ENCODE data around the gene PLXNA2.

PLXNA2 gene

GRCh38 chr1:208137193-208137592, 107.0 kb downstream of the PLXNA2 start:
- no peak for TF ChIP-seq CTCF (IDR thresholded peaks at IDR 0.05; ENCODE audit: low read depth, low read length)
- DNase-seq (ENCODE audit: extremely low read depth, low read depth) = peak; percentile 23

- no peak for DNase-seq (ENCODE audit: extremely low read depth, low read depth)
- no peak for TF ChIP-seq CTCF (IDR thresholded peaks at IDR 0.05; ENCODE audit: low read depth, low read length)
Observed at GRCh38 chr1:208136459-208137182, 107.6 kb downstream of the PLXNA2 start.

GRCh38 chr1:208135354-208135753, 108.8 kb downstream of the PLXNA2 start:
- no peak for TF ChIP-seq CTCF (IDR thresholded peaks at IDR 0.05; ENCODE audit: low read depth, low read length)
- no peak for DNase-seq (ENCODE audit: extremely low read depth, low read depth)

GRCh38 chr1:208134491-208134890, 109.7 kb downstream of the PLXNA2 start:
- DNase-seq (ENCODE audit: extremely low read depth, low read depth) = no peak

GRCh38 chr1:208133355-208133754, 110.8 kb downstream of the PLXNA2 start:
- DNase-seq (ENCODE audit: extremely low read depth, low read depth) = no peak
- TF ChIP-seq CTCF (IDR thresholded peaks at IDR 0.05; ENCODE audit: low read depth, low read length) = no peak

More at GRCh38 chr1:208134491-208134890, 109.7 kb downstream of the PLXNA2 start:
- TF ChIP-seq CTCF (IDR thresholded peaks at IDR 0.05; ENCODE audit: low read depth, low read length) = no peak

- peak; percentile 39 for DNase-seq (ENCODE audit: extremely low read depth, low read depth)
- peak; percentile 89 for TF ChIP-seq CTCF (IDR thresholded peaks at IDR 0.05; ENCODE audit: low read depth, low read length)
Observed at GRCh38 chr1:208132287-208132882, 111.8 kb downstream of the PLXNA2 start.

GRCh38 chr1:208131621-208132286, 112.4 kb downstream of the PLXNA2 start:
- no peak for DNase-seq (ENCODE audit: extremely low read depth, low read depth)
- TF ChIP-seq CTCF (IDR thresholded peaks at IDR 0.05; ENCODE audit: low read depth, low read length) = no peak
